ENCODE results near the gene NKD1. TPM values are rescaled to one million over a fixed set of nuclear protein-coding genes. Genes with fewer than 3 reads are reported as not detected.
A peak's percentile ranks its signal among the peaks of the same experiment; 100 is the strongest.
"Not testable (repeated sequence)": the region's sequence is repeated elsewhere in the genome, so short reads cannot be mapped to it uniquely, and the experiment has no call there.

Gene NKD1, protein sequence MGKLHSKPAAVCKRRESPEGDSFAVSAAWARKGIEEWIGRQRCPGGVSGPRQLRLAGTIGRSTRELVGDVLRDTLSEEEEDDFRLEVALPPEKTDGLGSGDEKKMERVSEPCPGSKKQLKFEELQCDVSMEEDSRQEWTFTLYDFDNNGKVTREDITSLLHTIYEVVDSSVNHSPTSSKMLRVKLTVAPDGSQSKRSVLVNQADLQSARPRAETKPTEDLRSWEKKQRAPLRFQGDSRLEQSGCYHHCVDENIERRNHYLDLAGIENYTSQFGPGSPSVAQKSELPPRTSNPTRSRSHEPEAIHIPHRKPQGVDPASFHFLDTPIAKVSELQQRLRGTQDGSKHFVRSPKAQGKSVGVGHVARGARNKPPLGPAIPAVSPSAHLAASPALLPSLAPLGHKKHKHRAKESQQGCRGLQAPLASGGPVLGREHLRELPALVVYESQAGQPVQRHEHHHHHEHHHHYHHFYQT
- 1 to 10 TPM in 1 of 2 experiments, under 1 TPM in 1; 0.91 to 1.1 TPM for total RNA-seq

DNA sequence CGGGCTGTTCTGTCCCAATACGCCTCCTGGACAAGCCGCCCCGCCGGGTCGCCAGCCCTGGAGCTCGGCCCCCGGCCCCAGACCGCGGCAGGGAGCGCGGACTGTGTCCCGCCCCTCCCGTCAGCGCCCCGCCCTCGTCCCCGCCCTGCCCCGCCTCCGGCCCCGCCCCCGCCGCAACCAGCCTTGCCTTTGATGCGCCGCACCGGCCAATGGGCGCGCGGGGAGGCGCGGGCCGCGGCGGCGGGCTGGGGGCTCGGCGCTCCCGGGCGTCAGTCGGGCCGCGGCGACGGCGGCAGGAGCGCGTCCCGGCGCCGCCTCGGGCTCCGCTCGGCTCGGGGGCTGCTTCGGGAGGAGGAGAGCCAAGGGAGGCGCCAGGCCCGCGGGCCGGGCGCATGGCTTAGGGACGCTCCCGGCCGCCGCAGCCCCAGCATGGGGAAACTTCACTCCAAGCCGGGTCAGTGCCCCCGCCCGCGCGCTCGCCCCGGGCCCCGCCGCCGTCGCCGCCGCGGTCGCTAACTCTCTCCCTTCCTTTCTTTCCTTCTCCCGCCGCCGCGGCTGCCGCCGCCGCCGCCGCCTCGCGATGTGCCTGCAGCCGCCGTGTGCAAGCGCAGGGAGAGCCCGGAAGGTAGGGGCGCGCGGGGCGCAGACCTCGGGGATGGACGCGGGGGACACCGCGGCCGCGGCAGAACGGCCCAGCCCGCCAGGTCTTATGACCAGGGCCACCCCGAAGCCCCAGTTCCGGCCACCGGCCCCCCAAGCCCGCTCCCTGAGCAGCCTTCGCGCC is at the start of gene NKD1:
TSS of gene NKD1 (plus strand) at position 272 of the 784 bp plus-strand sequence. CDS start at position 430, 158 bp downstream.
- peak within 1 kb of the TSS; percentile 81 for H3K4me3 Mint-ChIP-seq
- ATAC-seq (ENCODE audit: low read depth) (peak; percentile 67), DNase-seq (peak; percentile 83)
- POLR2A ChIA-PET = no interaction called here
- no peaks in the 10 kb centered on the region for H3K36me3 Mint-ChIP-seq
- H3K27ac Mint-ChIP-seq = peak within 1 kb of the TSS; percentile 79
- peaks cover 9% of the 10 kb centered on the region for H3K4me1 Mint-ChIP-seq
- peaks cover 10% of the 10 kb centered on the region for H3K9me3 Mint-ChIP-seq
- peaks cover 69% of the 10 kb centered on the region for H3K27me3 Mint-ChIP-seq

DNA sequence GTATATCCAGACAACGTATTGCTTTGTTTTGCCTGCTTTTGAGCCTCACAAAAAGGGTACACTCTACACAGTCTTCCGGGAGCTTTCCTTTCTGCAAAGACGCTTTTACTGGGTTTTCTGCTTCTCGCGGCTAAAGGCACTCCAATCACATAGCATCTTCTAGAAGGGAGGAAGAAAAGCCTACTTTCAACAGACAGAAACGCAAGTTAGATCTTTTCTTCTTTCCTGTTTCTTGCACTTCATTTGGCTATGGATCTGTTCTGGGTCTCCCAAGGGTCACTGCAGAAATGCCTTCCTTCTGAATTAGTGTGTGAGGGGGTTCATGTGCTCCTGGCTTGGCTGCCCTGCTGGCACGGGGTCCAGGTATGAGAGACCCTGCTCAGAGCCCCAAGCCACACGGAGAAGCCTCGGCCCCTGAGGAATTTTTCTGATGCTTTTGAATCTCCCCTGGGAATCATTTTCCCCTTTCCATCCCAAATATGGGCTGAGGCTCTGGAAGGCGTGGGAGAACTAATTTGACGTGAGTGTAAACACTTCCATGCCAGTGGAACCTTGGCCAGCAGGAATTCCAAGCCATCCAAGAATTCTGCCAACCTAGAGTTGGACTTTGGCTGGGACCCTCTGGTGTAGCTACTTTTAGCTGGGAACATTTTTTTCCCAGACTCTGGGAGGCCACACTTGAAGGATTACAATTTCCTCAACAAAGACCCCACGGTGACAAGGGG is 49.6 kb upstream of the NKD1 start:
- Mint-ChIP-seq H3K4me1 (no peaks in the 10 kb centered on the region), H3K9me3 (peaks cover 1% of the 10 kb centered on the region), H3K36me3 (no peaks in the 10 kb centered on the region), H3K27ac (no peak overlapping the region), H3K4me3 (no peak overlapping the region), H3K27me3 (no peaks in the 10 kb centered on the region)
- ATAC-seq (ENCODE audit: low read depth) = no peak
- POLR2A ChIA-PET = no interaction called here
- no peak for DNase-seq

- no peak overlapping the region for H3K4me3 Mint-ChIP-seq
- DNase-seq (no peak), ATAC-seq (ENCODE audit: low read depth) (no peak)
- H3K4me1 Mint-ChIP-seq = no peaks in the 10 kb centered on the region
- no peaks in the 10 kb centered on the region for H3K27me3 Mint-ChIP-seq
- H3K9me3 Mint-ChIP-seq = peaks cover 1% of the 10 kb centered on the region
- no peaks in the 10 kb centered on the region for H3K36me3 Mint-ChIP-seq
- H3K27ac Mint-ChIP-seq = no peak overlapping the region
- POLR2A ChIA-PET = no interaction called here
These were observed 48.9 kb upstream of the NKD1 start for GRCh38 chr16:50499254-50499653.

- H3K27ac Mint-ChIP-seq = no peak overlapping the region
- no peaks in the 10 kb centered on the region for H3K36me3 Mint-ChIP-seq
- DNase-seq (no peak), ATAC-seq (ENCODE audit: low read depth) (no peak)
- H3K4me3 Mint-ChIP-seq = no peak overlapping the region
- H3K4me1 Mint-ChIP-seq = no peaks in the 10 kb centered on the region
- H3K9me3 Mint-ChIP-seq = peaks cover under 1% of the 10 kb centered on the region
- no peaks in the 10 kb centered on the region for H3K27me3 Mint-ChIP-seq
- POLR2A ChIA-PET = no interaction called here
These were observed 47.9 kb upstream of the NKD1 start for GRCh38 chr16:50500171-50500874.

GRCh38 chr16:50501251-50501650 is 46.9 kb upstream of the NKD1 start:
- Mint-ChIP-seq H3K4me1 (no peaks in the 10 kb centered on the region), H3K36me3 (no peaks in the 10 kb centered on the region), H3K9me3 (no peaks in the 10 kb centered on the region)

DNA sequence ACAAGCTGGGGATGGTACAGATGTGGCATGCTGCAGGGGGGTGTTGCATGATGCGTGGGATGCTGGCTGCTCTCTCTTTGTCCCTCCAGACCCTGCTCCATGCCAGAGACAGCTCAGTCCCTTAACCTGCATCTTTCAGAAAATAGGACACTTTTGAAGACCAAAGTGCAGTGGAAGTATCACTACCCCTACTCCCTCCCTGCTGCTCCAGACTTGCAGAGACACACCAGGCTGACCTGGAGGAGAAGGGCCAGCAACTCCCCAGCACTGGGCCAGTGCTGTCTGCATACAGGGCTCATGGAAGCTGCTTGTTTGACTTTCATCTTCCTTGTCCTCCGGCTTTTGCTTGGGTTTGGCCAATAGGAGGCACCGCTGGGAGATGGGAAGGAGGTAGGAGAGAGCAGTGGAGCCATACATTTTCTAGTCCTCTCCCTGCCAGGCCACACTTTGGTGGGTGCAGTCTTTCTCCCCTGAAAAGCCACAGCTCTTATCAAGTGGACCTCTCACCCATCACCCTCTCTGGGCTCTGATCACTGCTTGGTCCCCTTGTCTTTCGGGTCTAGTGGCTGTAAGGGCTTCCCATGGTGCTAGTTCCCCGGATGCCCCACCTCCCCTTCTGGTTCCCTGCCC is 46.1 kb upstream of the NKD1 start:
- no peak for DNase-seq
- Mint-ChIP-seq H3K4me1 (no peaks in the 10 kb centered on the region), H3K4me3 (no peak overlapping the region), H3K27me3 (no peaks in the 10 kb centered on the region), H3K36me3 (no peaks in the 10 kb centered on the region), H3K27ac (no peak overlapping the region), H3K9me3 (no peaks in the 10 kb centered on the region)
- POLR2A ChIA-PET = no interaction called here
- ATAC-seq (ENCODE audit: low read depth) = no peak

More at GRCh38 chr16:50501251-50501650, 46.9 kb upstream of the NKD1 start:
- Mint-ChIP-seq H3K27ac (no peak overlapping the region), H3K4me3 (no peak overlapping the region), H3K27me3 (no peaks in the 10 kb centered on the region)
- DNase-seq (no peak), ATAC-seq (ENCODE audit: low read depth) (no peak)
- POLR2A ChIA-PET = no interaction called here

DNA sequence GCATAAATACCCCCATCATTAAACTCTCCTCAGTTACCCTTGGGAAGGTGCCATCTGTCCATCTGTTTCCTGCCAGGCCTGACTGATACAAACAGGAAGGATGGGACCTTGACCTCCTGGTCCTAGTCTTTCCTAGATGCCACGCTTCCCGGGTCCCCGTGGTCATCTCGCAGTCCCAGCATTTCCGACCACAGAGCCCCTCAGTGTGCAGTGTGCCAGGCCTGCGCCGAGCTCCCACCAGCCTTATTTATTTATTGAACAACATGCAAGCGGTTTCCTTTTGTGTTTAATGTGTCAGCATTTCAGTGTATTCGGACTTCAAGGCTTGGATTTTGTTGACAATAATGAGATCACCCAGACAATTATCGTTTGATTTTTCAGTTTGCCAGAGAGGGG is 45.6 kb upstream of the NKD1 start:
- no peak overlapping the region for H3K27ac Mint-ChIP-seq
- no peaks in the 10 kb centered on the region for H3K36me3 Mint-ChIP-seq
- H3K9me3 Mint-ChIP-seq = no peaks in the 10 kb centered on the region
- DNase-seq (no peak), ATAC-seq (ENCODE audit: low read depth) (no peak)
- H3K27me3 Mint-ChIP-seq = no peaks in the 10 kb centered on the region
- no peaks in the 10 kb centered on the region for H3K4me1 Mint-ChIP-seq
- H3K4me3 Mint-ChIP-seq = no peak overlapping the region
- POLR2A ChIA-PET = no interaction called here

GRCh38 chr16:50503868-50504531 is 44.2 kb upstream of the NKD1 start:
- H3K27me3 Mint-ChIP-seq; DNase-seq; H3K36me3 Mint-ChIP-seq; POLR2A ChIA-PET; H3K27ac Mint-ChIP-seq; ATAC-seq (ENCODE audit: low read depth); H3K4me3 Mint-ChIP-seq; H3K4me1 Mint-ChIP-seq; H3K9me3 Mint-ChIP-seq: not testable (repeated sequence)

DNA sequence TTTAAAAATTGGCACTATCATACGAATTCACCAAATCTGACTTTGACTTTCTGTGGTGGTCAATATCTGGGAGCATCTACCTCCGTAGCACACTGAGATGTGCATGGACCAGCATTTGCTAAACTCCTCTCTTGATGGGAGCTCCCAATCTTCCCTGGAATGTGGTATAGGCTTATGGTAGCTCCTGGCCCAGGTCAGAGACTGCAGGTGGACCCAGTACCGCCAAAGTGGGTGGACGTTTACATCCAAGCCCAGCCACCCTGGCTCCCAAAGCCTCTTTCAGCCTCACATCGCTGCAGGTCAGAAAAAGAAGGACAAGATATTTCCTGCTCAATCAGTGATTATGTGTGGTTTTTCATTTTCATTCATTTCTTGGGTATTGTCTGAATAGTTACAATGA is 43.1 kb upstream of the NKD1 start:
- Mint-ChIP-seq H3K4me1 (no peaks in the 10 kb centered on the region), H3K27me3 (no peaks in the 10 kb centered on the region), H3K27ac (no peak overlapping the region), H3K4me3 (no peak overlapping the region), H3K9me3 (no peaks in the 10 kb centered on the region), H3K36me3 (no peaks in the 10 kb centered on the region)
- ATAC-seq (ENCODE audit: low read depth) (no peak), DNase-seq (no peak)
- POLR2A ChIA-PET = no interaction called here

DNA sequence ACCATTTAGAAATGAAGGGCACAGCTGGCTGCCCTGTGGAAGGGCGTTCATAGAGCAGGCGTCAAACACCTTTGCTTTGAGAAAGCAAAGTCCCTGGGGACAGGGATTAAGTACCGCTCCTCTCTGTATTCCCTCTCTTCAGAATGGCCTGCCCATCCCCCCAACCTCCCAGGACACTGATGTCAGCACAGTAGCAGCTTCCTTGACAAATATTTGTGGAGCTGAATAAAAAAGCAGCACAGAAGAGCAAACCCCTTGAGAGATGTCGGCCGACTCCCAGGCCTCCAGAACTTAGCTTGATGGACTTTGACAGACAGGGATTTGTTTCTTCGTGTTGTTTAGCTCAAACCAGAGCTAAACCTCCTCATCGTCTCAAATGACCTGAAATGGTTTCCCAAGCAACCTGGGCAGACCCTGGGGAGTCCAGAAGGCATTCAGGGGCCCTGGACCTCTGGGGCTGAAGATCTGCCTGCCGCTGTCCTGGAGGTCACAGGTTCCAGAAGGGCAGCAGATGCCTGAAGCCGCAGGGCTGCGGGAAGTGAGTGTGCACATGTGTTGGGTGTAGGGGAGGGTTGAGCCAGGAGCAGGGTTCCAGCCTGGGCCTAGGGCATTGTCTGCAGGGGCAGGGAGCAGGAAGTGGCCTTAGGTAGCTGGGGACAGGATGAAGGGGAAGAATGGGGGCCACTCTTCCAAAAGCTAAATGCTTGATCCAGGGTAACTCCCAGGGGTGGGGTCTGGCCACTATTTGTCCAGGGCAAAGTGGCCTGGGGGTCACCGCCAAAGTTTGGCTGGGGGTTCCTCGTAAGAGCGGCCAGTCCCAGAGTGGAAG is 42.3 kb upstream of the NKD1 start:
- H3K4me3 Mint-ChIP-seq = no peak overlapping the region
- no peaks in the 10 kb centered on the region for H3K9me3 Mint-ChIP-seq
- H3K4me1 Mint-ChIP-seq = no peaks in the 10 kb centered on the region
- H3K27ac Mint-ChIP-seq = no peak overlapping the region
- H3K27me3 Mint-ChIP-seq = no peaks in the 10 kb centered on the region
- DNase-seq (no peak), ATAC-seq (ENCODE audit: low read depth) (no peak)
- H3K36me3 Mint-ChIP-seq = no peaks in the 10 kb centered on the region
- POLR2A ChIA-PET = no interaction called here

- no peaks in the 10 kb centered on the region for H3K27me3 Mint-ChIP-seq
- H3K27ac Mint-ChIP-seq = no peak overlapping the region
- ATAC-seq (ENCODE audit: low read depth) = no peak
- H3K9me3 Mint-ChIP-seq = no peaks in the 10 kb centered on the region
- POLR2A ChIA-PET = no interaction called here
- no peaks in the 10 kb centered on the region for H3K4me1 Mint-ChIP-seq
- H3K36me3 Mint-ChIP-seq = no peaks in the 10 kb centered on the region
- DNase-seq = no peak
- no peak overlapping the region for H3K4me3 Mint-ChIP-seq
These were observed 41.7 kb upstream of the NKD1 start for GRCh38 chr16:50506543-50506937.

GRCh38 chr16:50507397-50507796 is 40.8 kb upstream of the NKD1 start:
- ATAC-seq (ENCODE audit: low read depth) (no peak), DNase-seq (no peak)
- POLR2A ChIA-PET = no interaction called here
- no peak overlapping the region for H3K27ac Mint-ChIP-seq
- no peaks in the 10 kb centered on the region for H3K4me1 Mint-ChIP-seq
- H3K4me3 Mint-ChIP-seq = no peak overlapping the region
- H3K36me3 Mint-ChIP-seq = no peaks in the 10 kb centered on the region
- peaks cover under 1% of the 10 kb centered on the region for H3K27me3 Mint-ChIP-seq
- no peaks in the 10 kb centered on the region for H3K9me3 Mint-ChIP-seq
